CD14-positive monocyte (primary cell): Measurements from ENCODE around the gene CEP44. TPM values are rescaled to one million over a fixed set of nuclear protein-coding genes. Genes with fewer than 3 reads are reported as not detected.

Experiments used
- DNase-seq, 3 donors: peaks; one replicate each; pipeline ENCODE4 v3.0.0-alpha.2; 2011 to 2022
- H2AFZ ChIP-seq: 2 replicates; pipeline ENCODE4 v1.6.0; 2012; ENCODE audit warnings: mild to moderate bottlenecking, low read depth, low read length, inconsistent platforms; ENCODE audit not compliant: insufficient read depth, poor library complexity, severe bottlenecking
- H3K27ac ChIP-seq, 2 donors: 1 replicate in 1 of 2; 2 replicates in 1 of 2; pipeline ENCODE4 v1.5.1; 2012 to 2013; ENCODE audit warnings: low read length in 2 of 2, control low read depth in 1 of 2, inconsistent platforms in 1 of 2, low read depth in 1 of 2, mild to moderate bottlenecking in 1 of 2
- H3K27me3 ChIP-seq, 2 donors: one replicate each; pipeline versions ENCODE4 v1.6.0 to v1.6.1; 2011 to 2013; ENCODE audit warnings: low read length in 2 of 2; ENCODE audit not compliant: control insufficient read depth in 2 of 2, insufficient read depth in 2 of 2
- H3K36me3 ChIP-seq, 2 donors: replicated peaks in 1 of 2; 1 replicate in 1 of 2; 2 replicates in 1 of 2; pipeline versions ENCODE4 v1.5.1 to v1.6.1; 2012 to 2013; ENCODE audit warnings: low read length in 2 of 2, control low read depth in 1 of 2, inconsistent platforms in 1 of 2, mild to moderate bottlenecking in 1 of 2; ENCODE audit not compliant: insufficient read depth in 2 of 2, control insufficient read depth in 1 of 2
- H3K4me1 ChIP-seq, 2 donors: 1 replicate in 1 of 2; 2 replicates in 1 of 2; pipeline versions ENCODE4 v1.5.1 to v1.6.1; 2012 to 2013; ENCODE audit warnings: low read length in 2 of 2, control low read depth in 1 of 2, inconsistent platforms in 1 of 2, mild to moderate bottlenecking in 1 of 2, moderate library complexity in 1 of 2; ENCODE audit not compliant: insufficient read depth in 2 of 2, control insufficient read depth in 1 of 2
- H3K4me2 ChIP-seq: replicated peaks from 2 replicates; pipeline ENCODE3; 2012; ENCODE audit warnings: low read length, moderate library complexity, mild to moderate bottlenecking; ENCODE audit not compliant: poor library complexity, severe bottlenecking; ENCODE audit errors: extremely low read depth
- H3K4me3 ChIP-seq, 3 experiments: fragments of 200-600 bp in 1 of 3; sonication (generic) in 1 of 3; replicated peaks in 1 of 3; 1 replicate in 2 of 3; 2 replicates in 1 of 3; pipeline ENCODE4 v1.5.1; 2011 to 2013; ENCODE audit warnings: low read length in 3 of 3, mild to moderate bottlenecking in 3 of 3, control low read depth in 2 of 3, low read depth in 2 of 3, inconsistent platforms in 1 of 3, moderate library complexity in 1 of 3
- H3K79me2 ChIP-seq: 2 replicates; pipeline ENCODE4 v1.6.0; 2012; ENCODE audit warnings: mild to moderate bottlenecking, control low read depth, inconsistent platforms, low read length, moderate library complexity; ENCODE audit not compliant: insufficient read depth
- H3K9ac ChIP-seq: 2 replicates; pipeline ENCODE4 v1.6.0; 2017; ENCODE audit warnings: low read length, mild to moderate bottlenecking; ENCODE audit not compliant: insufficient read depth, poor library complexity, severe bottlenecking
- H3K9me3 ChIP-seq, 2 donors: replicated peaks in 1 of 2; 1 replicate in 1 of 2; 2 replicates in 1 of 2; pipeline versions ENCODE4 v1.5.1 to v1.6.1; 2012 to 2013; ENCODE audit warnings: low read length in 2 of 2, control low read depth in 1 of 2; ENCODE audit not compliant: control insufficient read depth in 1 of 2, insufficient read depth in 1 of 2
- H4K20me1 ChIP-seq: 2 replicates; pipeline ENCODE4 v1.6.0; 2012; ENCODE audit warnings: mild to moderate bottlenecking, low read length, control low read depth, moderate library complexity; ENCODE audit not compliant: insufficient read depth
- H3K27ac Mint-ChIP-seq, 7 donors: one replicate each; pipeline ENCODE4 v1.8.0; 2020; ENCODE audit warnings: mild to moderate bottlenecking in 7 of 7, mixed read lengths in 7 of 7, moderate library complexity in 6 of 7, inconsistent platforms in 2 of 7
- H3K27me3 Mint-ChIP-seq, 3 donors: one replicate each; pipeline ENCODE4 v1.8.0; 2021 to 2022; ENCODE audit warnings: low read depth in 3 of 3, mild to moderate bottlenecking in 3 of 3, mixed read lengths in 3 of 3, moderate library complexity in 3 of 3, inconsistent platforms in 1 of 3
- H3K36me3 Mint-ChIP-seq, 2 donors: one replicate each; pipeline ENCODE4 v1.8.0; 2020; ENCODE audit warnings: mixed read lengths in 2 of 2, inconsistent platforms in 1 of 2, mild to moderate bottlenecking in 1 of 2
- H3K4me1 Mint-ChIP-seq: one replicate; pipeline ENCODE4 v1.8.0; 2020; ENCODE audit warnings: mild to moderate bottlenecking, mixed read lengths
- H3K4me3 Mint-ChIP-seq, 2 donors: one replicate each; pipeline ENCODE4 v1.8.0; 2020; ENCODE audit warnings: mild to moderate bottlenecking in 2 of 2, mixed read lengths in 2 of 2, moderate library complexity in 1 of 2
- H3K9me3 Mint-ChIP-seq, 7 donors: one replicate each; pipeline ENCODE4 v1.8.0; 2020 to 2022; ENCODE audit warnings: mixed read lengths in 7 of 7, mild to moderate bottlenecking in 6 of 7, moderate library complexity in 6 of 7, inconsistent platforms in 2 of 7
- CTCF ChIP-seq: fragments of 200-600 bp; IDR thresholded peaks from one replicate; pipeline ENCODE4 v1.8.0; 2022; ENCODE audit warnings: antibody characterized with exemption, mild to moderate bottlenecking
- WGBS: methylation state at CpG from one replicate; pipeline ENCODE4 v1.1.5; 2013; ENCODE audit warnings: missing lambda C conversion rate; ENCODE audit not compliant: insufficient coverage; 5-methylcytosine and 5-hydroxymethylcytosine counted together
- intact Hi-C, 2 donors: fragments of 100-400 bp; cut with micrococcal nuclease; formaldehyde crosslinking; loops; one replicate each; pipeline versions ENCODE4 v1.15.0 to v1.15.1; 2023
- polyA plus RNA-seq, 3 donors: library from polyadenylated mRNA; depleted of rRNA in 1 of 3; unstranded in 2 of 3; stranded (reverse) in 1 of 3; fragments of 300-500 nt in 2 of 3; fragments of >200 nt in 1 of 3; fragmentation: Illumina TruSeq in 2 of 3; gene quantifications; 1 replicate in 2 of 3; 2 replicates in 1 of 3; pipeline ENCODE4 v1.2.3, GENCODE V29; 2012 to 2021

The CEP44 gene
- polyA plus RNA-seq, 3 donors = 1.9 to 3.3 (median 2.2) TPM

DNA sequence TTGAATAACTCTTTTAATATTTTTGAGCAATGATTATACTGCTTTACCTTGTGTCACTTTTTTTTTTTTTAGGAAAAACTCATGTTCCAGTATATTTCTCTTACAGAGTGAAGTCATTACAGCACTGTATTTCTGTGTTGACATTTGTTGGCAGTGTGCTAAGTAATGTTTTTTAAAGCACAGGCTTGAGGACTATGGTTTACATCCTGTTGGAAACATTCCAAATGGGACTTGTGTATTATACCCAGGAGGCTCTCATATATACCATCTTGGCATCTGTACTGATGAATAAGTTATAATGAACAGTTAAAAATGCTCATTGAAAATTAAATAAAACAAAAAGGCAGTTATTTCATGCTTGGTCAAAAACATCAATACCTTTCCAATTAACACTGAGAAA is 33.8 kb downstream of the CEP44 start:
- Mint-ChIP-seq H3K9me3 (no peaks in the 10 kb centered on the region), H3K27me3 (no peaks in the 10 kb centered on the region), H3K27ac (no peak overlapping the region), H3K36me3 (peaks cover 34 to 38% of the 10 kb centered on the region in 2 donors), H3K4me3 (no peak overlapping the region), H3K4me1 (no peaks in the 10 kb centered on the region)
- TF ChIP-seq CTCF = no peak
- Histone ChIP-seq H3K27ac (no peak overlapping the region), H3K27me3 (no peaks in the 10 kb centered on the region), H3K9ac (no peak overlapping the region), H3K4me3 (no peak overlapping the region), H2AFZ (no peak overlapping the region), H3K4me1 (no peaks in the 10 kb centered on the region), H3K79me2 (no peaks in the 10 kb centered on the region), H3K4me2 (no peak overlapping the region), H3K9me3 (no peaks in the 10 kb centered on the region), H4K20me1 (no peaks in the 10 kb centered on the region), H3K36me3 (peaks cover 10 to 40% of the 10 kb centered on the region in 2 donors)
- intact Hi-C loops = loop anchor here (5.0 to 10.0 kb wide), 2 partner anchors 93 to 95 kb away; no protein-coding TSS in a partner anchor
- no peak for DNase-seq

GRCh38 chr4:174318829-174319764 is 35.4 kb downstream of the CEP44 start:
- no peaks in the 10 kb centered on the region for H3K27me3 Mint-ChIP-seq
- no peak overlapping the region for H3K4me2 ChIP-seq
- H4K20me1 ChIP-seq = no peaks in the 10 kb centered on the region
- intact Hi-C loops = loop anchor here (5.0 to 10.0 kb wide), 2 partner anchors 94 to 97 kb away; no protein-coding TSS in a partner anchor
- peaks cover 22 to 26% of the 10 kb centered on the region in 2 donors for H3K36me3 Mint-ChIP-seq
- peak in 2 of 3 donors; percentile 18 to 38 for DNase-seq
- H3K79me2 ChIP-seq = no peaks in the 10 kb centered on the region
- peak; percentile 84 for TF ChIP-seq CTCF
- H3K4me1 Mint-ChIP-seq = no peaks in the 10 kb centered on the region
- no peak overlapping the region for H3K27ac ChIP-seq
- no peaks in the 10 kb centered on the region for H3K9me3 Mint-ChIP-seq
- no peak overlapping the region for H3K9ac ChIP-seq
- no peak overlapping the region for H3K4me3 Mint-ChIP-seq
- H3K4me3 ChIP-seq = no peak overlapping the region
- peaks cover 9 to 26% of the 10 kb centered on the region in 2 donors for H3K36me3 ChIP-seq
- H3K27me3 ChIP-seq = no peaks in the 10 kb centered on the region
- no peak overlapping the region for H2AFZ ChIP-seq
- no peaks in the 10 kb centered on the region for H3K4me1 ChIP-seq
- H3K27ac Mint-ChIP-seq = no peak overlapping the region
- no peaks in the 10 kb centered on the region for H3K9me3 ChIP-seq
- 94% methylated on average over 5 of the region's 8 CpGs for WGBS
